Measurements from ENCODE around the gene TTC7B. TPM values are rescaled to one million over a fixed set of nuclear protein-coding genes. Genes with fewer than 3 reads are reported as not detected.

TTC7B gene
- total RNA-seq, 1 donor from 2014 or later: 20.6 TPM

- peaks cover 16% of the 10 kb centered on the region for H3K4me1 ChIP-seq
- H3F3A ChIP-seq (ENCODE audit: low read depth): no peaks in the 10 kb centered on the region
- no peaks in the 10 kb centered on the region for H4K20me1 ChIP-seq (ENCODE audit: low read depth)
- Mint-ChIP-seq H3K4me3 (no peak overlapping the region), H3K27me3 (ENCODE audit: insufficient read depth, low read depth) (no peaks in the 10 kb centered on the region), H3K9me3 (no peaks in the 10 kb centered on the region), H3K27ac (no peak overlapping the region), H3K4me1 (peaks cover 15% of the 10 kb centered on the region), H3K36me3 (peaks cover 14% of the 10 kb centered on the region)
- no peak overlapping the region for H3K4me3 ChIP-seq
- H3K4me2 ChIP-seq: no peak overlapping the region
- no peak overlapping the region for H2AFZ ChIP-seq (replicated peaks)
- DNase-seq (ENCODE audit: low spot score): no peak
- no peaks in the 10 kb centered on the region for H3K36me3 ChIP-seq
- no peaks in the 10 kb centered on the region for H3K9me3 ChIP-seq (ENCODE audit: low read depth)
- no peaks in the 10 kb centered on the region for H3K27me3 ChIP-seq
- no peak overlapping the region for H3K9ac ChIP-seq
- no peak overlapping the region for H3K27ac ChIP-seq
- TF ChIP-seq CTCF (IDR thresholded peaks at IDR 0.05) (no peak), EZH2 (IDR thresholded peaks at IDR 0.05) (no peak)
- no peaks in the 10 kb centered on the region for H3K79me2 ChIP-seq (ENCODE audit: low read depth)
These were observed 157.1 kb downstream of the TTC7B start for GRCh38 chr14:90659156-90659555.

GRCh38 chr14:90658541-90658967 is 157.7 kb downstream of the TTC7B start:
- Histone ChIP-seq H3K27me3 (no peaks in the 10 kb centered on the region), H4K20me1 (ENCODE audit: low read depth) (no peaks in the 10 kb centered on the region), H3K79me2 (ENCODE audit: low read depth) (no peaks in the 10 kb centered on the region), H2AFZ (replicated peaks) (no peak overlapping the region), H3K9ac (no peak overlapping the region), H3K9me3 (ENCODE audit: low read depth) (no peaks in the 10 kb centered on the region), H3K4me3 (no peak overlapping the region), H3K27ac (no peak overlapping the region), H3K4me1 (peaks cover 16% of the 10 kb centered on the region), H3K36me3 (no peaks in the 10 kb centered on the region), H3F3A (ENCODE audit: low read depth) (no peaks in the 10 kb centered on the region), H3K4me2 (no peak overlapping the region)
- no peak for DNase-seq (ENCODE audit: low spot score)
- Mint-ChIP-seq H3K4me1 (peaks cover 14% of the 10 kb centered on the region), H3K9me3 (no peaks in the 10 kb centered on the region), H3K36me3 (peaks cover 14% of the 10 kb centered on the region), H3K4me3 (no peak overlapping the region), H3K27me3 (ENCODE audit: insufficient read depth, low read depth) (no peaks in the 10 kb centered on the region), H3K27ac (peak overlapping the region; percentile 15)
- TF ChIP-seq CTCF (IDR thresholded peaks at IDR 0.05): no peak
- no peak for TF ChIP-seq EZH2 (IDR thresholded peaks at IDR 0.05)
- TF ChIP-seq EZH2phosphoT487 (IDR thresholded peaks at IDR 0.05): no peak

- peaks cover 14% of the 10 kb centered on the region for H3K4me1 Mint-ChIP-seq
- Histone ChIP-seq H3K4me3 (no peak overlapping the region), H3K36me3 (no peaks in the 10 kb centered on the region), H3K79me2 (ENCODE audit: low read depth) (no peaks in the 10 kb centered on the region), H3K27me3 (no peaks in the 10 kb centered on the region), H3K4me2 (no peak overlapping the region), H3K9me3 (ENCODE audit: low read depth) (no peaks in the 10 kb centered on the region), H3K27ac (no peak overlapping the region), H2AFZ (replicated peaks) (no peak overlapping the region), H4K20me1 (ENCODE audit: low read depth) (no peaks in the 10 kb centered on the region), H3K4me1 (peaks cover 17% of the 10 kb centered on the region), H3F3A (ENCODE audit: low read depth) (no peaks in the 10 kb centered on the region), H3K9ac (no peak overlapping the region)
- no peak overlapping the region for H3K4me3 Mint-ChIP-seq
- no peaks in the 10 kb centered on the region for H3K9me3 Mint-ChIP-seq
- no peak overlapping the region for H3K27ac Mint-ChIP-seq
- no peak for TF ChIP-seq EZH2 (IDR thresholded peaks at IDR 0.05)
- TF ChIP-seq CTCF (IDR thresholded peaks at IDR 0.05): no peak
- no peak for TF ChIP-seq EZH2phosphoT487 (IDR thresholded peaks at IDR 0.05)
- no peak for DNase-seq (ENCODE audit: low spot score)
- H3K36me3 Mint-ChIP-seq: peaks cover 16% of the 10 kb centered on the region
- H3K27me3 Mint-ChIP-seq (ENCODE audit: insufficient read depth, low read depth): no peaks in the 10 kb centered on the region
These were observed 159.3 kb downstream of the TTC7B start for GRCh38 chr14:90656973-90657372.

Data from neural progenitor cell (in vitro differentiated cells).